B cell (primary cell): ENCODE data around the gene CAMK4. TPM values are rescaled to one million over a fixed set of nuclear protein-coding genes. Genes with fewer than 3 reads are reported as not detected.
"Not testable (repeated sequence)": the region's sequence is repeated elsewhere in the genome, so short reads cannot be mapped to it uniquely, and the experiment has no call there.

Experiments used
- ATAC-seq: fragments of 200-7000 bp; cut with Tn5 transposase; one replicate; pipeline ENCODE4 v1.10.0; 2021; ENCODE audit warnings: low read depth, mild to moderate bottlenecking, moderate number of reproducible peaks, moderate library complexity
- CTCF ChIA-PET: fragments of 350-600 bp; sonication (Branson Sonifier 250); formaldehyde crosslinking; loops from one replicate; lab custom pipeline; 2021; ENCODE audit warnings: antibody characterized with exemption, inconsistent platforms; lab: Charles Lee
- POLR2A ChIA-PET: fragments of 350-600 bp; sonication (Branson Sonifier 250); formaldehyde crosslinking; loops from one replicate; lab custom pipeline; 2021; ENCODE audit warnings: antibody characterized with exemption; lab: Charles Lee
- DNase-seq: peaks from one replicate; pipeline ENCODE4 v3.0.0; 2013
- H2AFZ ChIP-seq: 2 replicates; pipeline ENCODE4 v1.6.1; 2012; ENCODE audit warnings: mild to moderate bottlenecking, low read depth, low read length; ENCODE audit not compliant: insufficient read depth, poor library complexity, severe bottlenecking
- H3K27ac ChIP-seq, 2 donors: 1 replicate in 1 of 2; 2 replicates in 1 of 2; pipeline ENCODE4 v1.5.1; 2012 to 2013; ENCODE audit warnings: low read length in 2 of 2, mild to moderate bottlenecking in 2 of 2, moderate library complexity in 1 of 2
- H3K27me3 ChIP-seq, 4 experiments: fragments of 200-600 bp in 1 of 4; sonication (generic) in 1 of 4; replicated peaks in 1 of 4; 1 replicate in 2 of 4; 2 replicates in 2 of 4; pipeline versions ENCODE4 v1.6.1 to v1.7.0; 2013 to 2016; ENCODE audit warnings: low read length in 3 of 4, mild to moderate bottlenecking in 2 of 4, mixed read lengths in 1 of 4, moderate library complexity in 1 of 4; ENCODE audit not compliant: insufficient read depth in 4 of 4, control insufficient read depth in 3 of 4; ENCODE audit errors: control extremely low read depth in 1 of 4
- H3K36me3 ChIP-seq, 2 experiments: replicated peaks in 1 of 2; 1 replicate in 1 of 2; 2 replicates in 1 of 2; pipeline versions ENCODE4 v1.6.1 to v1.7.1; 2013; ENCODE audit warnings: low read length in 1 of 2; ENCODE audit not compliant: insufficient read depth in 2 of 2, control insufficient read depth in 1 of 2; ENCODE audit errors: control extremely low read depth in 1 of 2, extremely low read depth in 1 of 2
- H3K4me1 ChIP-seq, 2 donors: fragments of 200-600 bp in 1 of 2; sonication (generic) in 1 of 2; 1 replicate in 1 of 2; 2 replicates in 1 of 2; pipeline versions ENCODE4 v1.5.1 to v1.6.1; 2013 to 2017; ENCODE audit warnings: low read length in 2 of 2; ENCODE audit not compliant: control insufficient read depth in 2 of 2, insufficient read depth in 2 of 2
- H3K4me2 ChIP-seq: replicated peaks from 2 replicates; pipeline ENCODE3; 2012; ENCODE audit warnings: mild to moderate bottlenecking, low read depth, low read length; ENCODE audit not compliant: poor library complexity, severe bottlenecking
- H3K4me3 ChIP-seq, 5 experiments: fragments of 200-600 bp in 1 of 5; sonication (generic) in 1 of 5; 1 replicate in 3 of 5; 2 replicates in 2 of 5; pipeline versions ENCODE4 v1.5.1 to v1.7.0; 2011 to 2016; ENCODE audit warnings: low read length in 4 of 5, mild to moderate bottlenecking in 4 of 5, low read depth in 2 of 5, control low read depth in 1 of 5, moderate library complexity in 1 of 5; ENCODE audit not compliant: insufficient read depth in 1 of 5; ENCODE audit errors: control extremely low read depth in 1 of 5, extremely low read depth in 1 of 5
- H3K79me2 ChIP-seq: fragments of 200-600 bp; sonication (generic); one replicate; pipeline ENCODE4 v1.6.0; 2016; ENCODE audit warnings: low read length; ENCODE audit not compliant: control insufficient read depth, insufficient read depth
- H3K9ac ChIP-seq: fragments of 200-600 bp; sonication (generic); 2 replicates; pipeline ENCODE4 v1.6.1; 2017; ENCODE audit warnings: mild to moderate bottlenecking, low read length, moderate library complexity
- H3K9me3 ChIP-seq, 3 donors: one replicate each; pipeline versions ENCODE4 v1.6.1 to v1.7.1; 2013; ENCODE audit warnings: low read length in 2 of 3; ENCODE audit not compliant: control insufficient read depth in 2 of 3, insufficient read depth in 1 of 3; ENCODE audit errors: control extremely low read depth in 1 of 3
- H4K20me1 ChIP-seq: 2 replicates; pipeline ENCODE4 v1.6.0; 2012; ENCODE audit warnings: mild to moderate bottlenecking, low read length; ENCODE audit not compliant: insufficient read depth, control insufficient read depth, poor library complexity, severe bottlenecking
- H3K27ac Mint-ChIP-seq: one replicate; pipeline ENCODE4 v1.8.0; 2021; ENCODE audit warnings: mixed read lengths
- H3K27me3 Mint-ChIP-seq: one replicate; pipeline ENCODE4 v1.8.0; 2021; ENCODE audit warnings: mixed read lengths
- H3K4me1 Mint-ChIP-seq: one replicate; pipeline ENCODE4 v1.8.0; 2021; ENCODE audit warnings: mixed read lengths
- H3K4me3 Mint-ChIP-seq: one replicate; pipeline ENCODE4 v1.8.0; 2021; ENCODE audit warnings: mixed read lengths
- H3K9me3 Mint-ChIP-seq: one replicate; pipeline ENCODE4 v1.8.0; 2022; ENCODE audit warnings: mixed read lengths; ENCODE audit not compliant: insufficient read depth
- EZH2 ChIP-seq: IDR thresholded peaks from 2 replicates; pipeline ENCODE4 v1.6.1; 2012; ENCODE audit warnings: borderline replicate concordance, low read depth, mild to moderate bottlenecking, moderate library complexity, low read length; ENCODE audit not compliant: insufficient read depth, poor library complexity, severe bottlenecking
- WGBS: methylation state at CpG from one replicate; pipeline ENCODE4 v1.1.5; 2013; ENCODE audit warnings: missing lambda C conversion rate; ENCODE audit not compliant: insufficient coverage; 5-methylcytosine and 5-hydroxymethylcytosine counted together
- intact Hi-C: fragments of 100-400 bp; cut with micrococcal nuclease; formaldehyde crosslinking; loops from one replicate; pipeline ENCODE4 v1.10.0; 2022
- polyA plus RNA-seq: library from polyadenylated mRNA; depleted of rRNA; stranded (reverse); fragments of >200 nt; gene quantifications from 2 replicates; pipeline ENCODE4 v1.2.3, GENCODE V29; 2012
- total RNA-seq, 2 donors: library from RNA; stranded (reverse); fragments of 120-200 nt in 1 of 2; gene quantifications; 1 replicate in 1 of 2; 2 replicates in 1 of 2; pipeline versions ENCODE4 v1.2.3 to v1.2.4, GENCODE V29; 2013 to 2022
- TF ChIP-seq, protein P1 (sequence below): fragments of 200-600 bp; IDR thresholded peaks from one replicate; pipeline ENCODE4 v1.8.0; 2022; ENCODE audit warnings: antibody characterized with exemption, mild to moderate bottlenecking

The CAMK4 gene
- total and polyA plus RNA-seq, 2 donors (not counting 1 experiment from before 2014, with no cell fraction given): 0.78 to 4.8 TPM

DNA sequence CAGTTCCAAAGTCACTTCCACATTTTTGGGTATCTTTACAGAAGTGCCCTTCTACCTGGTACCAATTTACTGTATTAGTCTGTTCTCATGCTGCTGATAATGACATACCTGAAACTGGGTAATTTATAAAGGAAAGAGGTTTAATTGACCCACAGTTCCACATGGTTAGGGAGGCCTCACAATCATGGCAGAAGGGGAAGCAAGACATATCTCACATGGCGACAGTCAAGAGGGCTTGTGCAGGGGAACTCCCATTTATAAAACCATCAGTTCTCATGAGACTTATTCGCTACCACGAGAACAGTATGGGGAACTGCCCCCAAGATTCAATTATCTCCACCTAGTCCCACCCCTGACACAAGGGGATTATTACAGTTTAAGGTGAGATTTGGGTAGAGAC lies 185.9 kb downstream of the CAMK4 start:
- H3K27me3 ChIP-seq, H4K20me1 ChIP-seq, H3K27ac Mint-ChIP-seq, ATAC-seq, H3K4me2 ChIP-seq, H3K9me3 Mint-ChIP-seq, H3K4me1 ChIP-seq, POLR2A ChIA-PET, H3K9ac ChIP-seq, H3K4me3 ChIP-seq, CTCF ChIA-PET, H3K4me3 Mint-ChIP-seq, H3K4me1 Mint-ChIP-seq, H3K9me3 ChIP-seq, H3K36me3 ChIP-seq, intact Hi-C loops, DNase-seq, H2AFZ ChIP-seq, H3K27me3 Mint-ChIP-seq, H3K27ac ChIP-seq, H3K79me2 ChIP-seq: not testable (repeated sequence)
- no CpG with 5 or more reads among the region's 3 CpGs for WGBS

DNA sequence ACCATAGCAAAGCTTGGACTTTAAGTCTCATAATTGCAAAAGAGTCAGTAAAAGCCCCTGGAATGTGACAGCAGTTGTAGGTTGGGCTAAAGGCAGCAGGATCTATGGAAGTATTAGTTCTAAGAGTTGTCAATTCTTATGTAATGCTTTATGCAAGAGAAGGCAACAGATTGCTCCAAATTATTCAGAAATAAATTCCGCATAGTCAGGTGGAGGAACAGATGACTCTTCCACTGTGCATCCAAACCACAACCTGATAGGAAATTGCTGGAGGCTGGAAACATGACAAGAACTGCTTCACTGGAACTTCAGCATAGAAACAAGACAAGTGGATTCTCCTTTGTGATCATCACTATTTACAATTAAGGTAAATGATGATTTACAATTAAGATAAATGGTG lies 187.1 kb downstream of the CAMK4 start:
- H3K4me3 Mint-ChIP-seq: no peak overlapping the region
- ChIA-PET POLR2A (no interaction called here), CTCF (no interaction called here)
- Histone ChIP-seq H3K4me2 (no peak overlapping the region), H4K20me1 (no peaks in the 10 kb centered on the region), H3K27ac (no peak overlapping the region), H2AFZ (no peak overlapping the region), H3K4me1 (no peaks in the 10 kb centered on the region), H3K79me2 (no peaks in the 10 kb centered on the region), H3K27me3 (no peaks in the 10 kb centered on the region), H3K9me3 (peaks cover 0 to 7% (median 0%) of the 10 kb centered on the region in 3 donors), H3K4me3 (no peak overlapping the region), H3K9ac (no peak overlapping the region), H3K36me3 (no peaks in the 10 kb centered on the region)
- WGBS: no CpG with 5 or more reads among the region's 1 CpG
- no peak for TF ChIP-seq EZH2
- TF ChIP-seq, protein P1, sequence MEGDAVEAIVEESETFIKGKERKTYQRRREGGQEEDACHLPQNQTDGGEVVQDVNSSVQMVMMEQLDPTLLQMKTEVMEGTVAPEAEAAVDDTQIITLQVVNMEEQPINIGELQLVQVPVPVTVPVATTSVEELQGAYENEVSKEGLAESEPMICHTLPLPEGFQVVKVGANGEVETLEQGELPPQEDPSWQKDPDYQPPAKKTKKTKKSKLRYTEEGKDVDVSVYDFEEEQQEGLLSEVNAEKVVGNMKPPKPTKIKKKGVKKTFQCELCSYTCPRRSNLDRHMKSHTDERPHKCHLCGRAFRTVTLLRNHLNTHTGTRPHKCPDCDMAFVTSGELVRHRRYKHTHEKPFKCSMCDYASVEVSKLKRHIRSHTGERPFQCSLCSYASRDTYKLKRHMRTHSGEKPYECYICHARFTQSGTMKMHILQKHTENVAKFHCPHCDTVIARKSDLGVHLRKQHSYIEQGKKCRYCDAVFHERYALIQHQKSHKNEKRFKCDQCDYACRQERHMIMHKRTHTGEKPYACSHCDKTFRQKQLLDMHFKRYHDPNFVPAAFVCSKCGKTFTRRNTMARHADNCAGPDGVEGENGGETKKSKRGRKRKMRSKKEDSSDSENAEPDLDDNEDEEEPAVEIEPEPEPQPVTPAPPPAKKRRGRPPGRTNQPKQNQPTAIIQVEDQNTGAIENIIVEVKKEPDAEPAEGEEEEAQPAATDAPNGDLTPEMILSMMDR: no peak
- no peaks in the 10 kb centered on the region for H3K4me1 Mint-ChIP-seq
- no peak for ATAC-seq
- DNase-seq: no peak
- H3K27me3 Mint-ChIP-seq: no peaks in the 10 kb centered on the region
- intact Hi-C loops: no loop called here
- no peaks in the 10 kb centered on the region for H3K9me3 Mint-ChIP-seq
- H3K27ac Mint-ChIP-seq: no peak overlapping the region
